SU-DHL-6 (cell line): ENCODE results near the gene POLR2E.

Source experiments
- CTCF ChIP-seq: fragments of 200-600 bp; sonication (generic); IDR thresholded peaks from one replicate; pipeline ENCODE4 v1.5.1; 2017; ENCODE audit warnings: antibody characterized with exemption, mild to moderate bottlenecking, low read length, moderate library complexity; ENCODE audit not compliant: insufficient read depth, poor library complexity, severe bottlenecking
- EZH2phosphoT487 ChIP-seq: fragments of 200-600 bp; sonication (generic), shearing (Covaris generic); conservative IDR thresholded peaks from 2 replicates; pipeline ENCODE4 v1.6.1; 2018; ENCODE audit warnings: mild to moderate bottlenecking, antibody characterized with exemption, low read length, moderate library complexity, mixed read lengths

GRCh38 chr19:1041272-1041834 is 53.8 kb downstream of the POLR2E start:
- TF ChIP-seq CTCF: no peak
- no peak for TF ChIP-seq EZH2phosphoT487
